Measurements from ENCODE around the gene WHRN.

GRCh38 chr9:114483499-114483898, 21.8 kb downstream of the WHRN start:
- TF ChIP-seq, protein P1, sequence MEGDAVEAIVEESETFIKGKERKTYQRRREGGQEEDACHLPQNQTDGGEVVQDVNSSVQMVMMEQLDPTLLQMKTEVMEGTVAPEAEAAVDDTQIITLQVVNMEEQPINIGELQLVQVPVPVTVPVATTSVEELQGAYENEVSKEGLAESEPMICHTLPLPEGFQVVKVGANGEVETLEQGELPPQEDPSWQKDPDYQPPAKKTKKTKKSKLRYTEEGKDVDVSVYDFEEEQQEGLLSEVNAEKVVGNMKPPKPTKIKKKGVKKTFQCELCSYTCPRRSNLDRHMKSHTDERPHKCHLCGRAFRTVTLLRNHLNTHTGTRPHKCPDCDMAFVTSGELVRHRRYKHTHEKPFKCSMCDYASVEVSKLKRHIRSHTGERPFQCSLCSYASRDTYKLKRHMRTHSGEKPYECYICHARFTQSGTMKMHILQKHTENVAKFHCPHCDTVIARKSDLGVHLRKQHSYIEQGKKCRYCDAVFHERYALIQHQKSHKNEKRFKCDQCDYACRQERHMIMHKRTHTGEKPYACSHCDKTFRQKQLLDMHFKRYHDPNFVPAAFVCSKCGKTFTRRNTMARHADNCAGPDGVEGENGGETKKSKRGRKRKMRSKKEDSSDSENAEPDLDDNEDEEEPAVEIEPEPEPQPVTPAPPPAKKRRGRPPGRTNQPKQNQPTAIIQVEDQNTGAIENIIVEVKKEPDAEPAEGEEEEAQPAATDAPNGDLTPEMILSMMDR (IDR thresholded peaks at IDR 0.05), result no peak
- no peak for TF ChIP-seq EZH2 (IDR thresholded peaks at IDR 0.05; ENCODE audit: borderline replicate concordance, insufficient read depth, low read depth, low read length, poor library complexity, severe bottlenecking)
